ENCODE results near the gene POMT1.
A peak's percentile ranks its signal among the peaks of the same experiment; 100 is the strongest.
"Not testable (repeated sequence)": the region's sequence is repeated elsewhere in the genome, so short reads cannot be mapped to it uniquely, and the experiment has no call there.

POMT1 gene

GRCh38 chr9:131502781-131503625, at the start of gene POMT1:
TSS of gene POMT1 (plus strand) at chr9:131502918. CDS start at chr9:131504219, 1,301 bp downstream.
- peak; percentile 44 for DNase-seq

- no peak for DNase-seq
Observed at GRCh38 chr9:131454028-131454427, 48.7 kb upstream of the POMT1 start.

DNA sequence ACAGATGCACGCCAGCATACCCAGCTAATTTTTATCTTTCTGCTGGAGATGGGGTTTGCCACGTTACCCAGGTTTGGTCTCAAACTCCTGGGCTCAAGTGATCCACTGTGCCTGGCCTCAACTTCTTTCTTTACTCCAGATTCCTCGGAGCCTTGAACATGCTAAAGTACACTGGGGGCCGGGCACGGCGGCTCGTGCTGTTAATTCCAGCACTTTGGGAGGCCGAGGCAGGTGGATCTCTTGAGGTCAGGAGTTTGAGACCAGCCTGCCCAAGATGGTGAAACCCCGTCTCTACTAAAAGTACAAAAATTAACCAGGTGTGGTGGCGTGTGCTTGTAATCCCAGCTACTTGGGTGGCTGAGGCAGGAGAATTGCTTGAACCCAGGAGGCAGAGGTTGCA, 47.1 kb upstream of the POMT1 start:
- not testable (repeated sequence) for DNase-seq

DNA sequence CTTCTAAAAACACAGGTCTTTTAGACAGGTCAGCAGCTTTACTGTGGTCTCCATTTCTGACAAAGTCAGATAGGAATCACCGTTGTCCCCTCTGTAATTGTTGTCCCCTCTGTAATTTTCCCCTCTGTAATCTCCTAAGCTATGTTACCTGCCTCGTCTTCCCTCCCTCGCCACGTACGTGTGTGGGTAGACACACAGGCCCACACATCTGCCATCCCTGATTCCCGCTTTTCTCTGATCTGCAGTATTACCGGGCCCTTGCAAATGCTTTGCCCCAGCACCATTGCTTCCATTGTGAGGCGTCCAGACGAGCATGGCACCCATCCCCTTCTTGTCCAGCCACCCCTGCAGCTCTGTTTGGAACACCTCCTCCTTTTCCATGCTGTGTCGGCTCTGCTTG, 45.0 kb upstream of the POMT1 start:
- no peak for DNase-seq

GRCh38 chr9:131459056-131459455, 43.7 kb upstream of the POMT1 start:
- DNase-seq, result no peak

DNA sequence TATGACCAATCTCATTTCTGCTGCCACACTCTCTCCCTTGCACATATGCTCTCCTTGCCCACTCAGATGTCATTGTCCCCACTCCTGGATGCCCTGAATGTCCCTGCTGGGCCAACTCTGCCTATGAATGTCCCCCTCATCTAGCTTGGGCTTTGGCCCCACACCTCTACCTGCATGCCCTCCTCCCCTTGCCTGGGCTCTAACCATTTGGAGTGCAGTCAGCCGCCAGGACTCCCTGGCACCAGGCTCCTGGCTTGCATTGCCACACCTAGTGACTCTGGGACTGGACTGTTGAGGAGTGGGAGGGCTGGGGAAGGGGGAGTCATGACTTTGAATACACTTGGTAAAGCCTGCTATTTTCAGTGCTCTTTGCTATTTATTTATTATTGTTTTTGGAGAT, 41.6 kb upstream of the POMT1 start:
- no peak for DNase-seq

- DNase-seq, result no peak
Observed at GRCh38 chr9:131464354-131465000, 38.2 kb upstream of the POMT1 start.

DNA sequence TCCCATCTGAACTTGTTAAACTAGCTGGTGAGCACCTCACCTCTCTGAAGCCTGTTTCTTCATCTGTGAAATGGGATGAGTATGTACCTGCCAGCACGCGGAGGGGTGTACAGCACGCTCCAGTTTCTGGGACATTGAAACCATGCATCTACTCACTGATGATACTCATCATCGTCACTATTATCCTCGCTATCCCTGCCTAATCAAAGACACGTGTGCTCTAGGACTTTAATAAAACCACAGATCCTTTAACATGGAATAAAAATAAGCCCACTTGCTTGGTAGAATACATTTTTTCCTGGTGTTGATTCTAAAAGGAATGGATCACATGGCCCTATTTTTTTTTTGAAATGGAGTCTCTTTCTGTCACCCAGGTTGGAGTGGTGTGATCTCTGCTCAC, 37.3 kb upstream of the POMT1 start:
- DNase-seq, result no peak

DNA sequence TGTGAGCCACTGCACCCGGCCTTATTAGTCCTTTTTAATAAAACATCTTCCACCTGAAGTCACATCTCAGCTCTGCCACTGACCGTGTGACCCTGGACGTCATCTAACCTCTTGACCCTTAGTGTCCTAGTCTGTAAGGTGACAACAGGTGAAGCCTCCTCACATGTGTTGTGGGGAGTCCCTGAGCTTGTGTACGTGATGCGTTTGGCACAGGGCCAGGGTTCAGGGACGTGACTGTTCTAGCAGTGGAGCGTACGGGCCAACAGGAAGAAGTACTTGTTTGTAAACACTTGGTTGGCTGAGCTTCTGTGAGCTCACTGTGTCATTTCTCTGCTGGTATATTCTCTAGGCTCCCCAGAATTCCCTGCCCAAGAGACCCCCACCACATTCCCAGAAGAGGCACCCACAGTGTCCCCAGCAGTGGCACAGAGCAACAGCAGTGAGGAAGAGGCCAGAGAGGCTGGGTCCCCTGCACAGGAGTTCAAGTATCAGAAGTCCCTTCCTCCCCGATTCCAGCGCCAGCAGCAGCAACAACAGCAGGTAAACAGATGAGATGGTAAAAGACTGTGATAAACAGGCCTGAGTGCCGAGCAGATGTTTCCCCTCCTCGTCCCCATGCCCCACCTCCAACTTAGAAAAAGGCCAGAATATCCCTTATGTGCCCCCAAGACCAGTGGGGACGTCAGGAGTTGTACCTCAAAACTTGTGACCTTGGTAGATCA, 35.3 kb upstream of the POMT1 start:
- no peak for DNase-seq

DNA sequence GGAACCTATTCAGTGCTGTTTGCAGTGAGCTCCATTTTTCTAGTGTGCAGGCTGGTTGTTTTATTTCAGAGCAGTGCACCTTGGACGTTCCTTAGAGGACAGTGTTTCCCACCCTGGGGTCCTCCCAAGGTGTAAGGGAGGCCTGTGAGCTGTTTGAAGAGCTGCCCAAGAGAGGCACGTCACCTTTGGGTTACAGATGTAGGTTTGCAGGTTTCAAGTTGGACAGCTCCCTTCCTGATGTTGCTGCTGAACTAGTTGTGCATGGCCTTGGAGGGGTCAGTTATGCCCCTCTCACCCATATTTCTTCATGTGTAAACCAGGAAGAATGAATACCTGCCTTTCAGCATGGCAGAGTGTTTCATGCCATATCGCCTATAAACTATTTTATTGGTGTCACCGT, 34.7 kb upstream of the POMT1 start:
- no peak for DNase-seq

GRCh38 chr9:131469356-131469755, 33.4 kb upstream of the POMT1 start:
- DNase-seq, result no peak

- no peak for DNase-seq
Observed at GRCh38 chr9:131469951-131470350, 32.8 kb upstream of the POMT1 start.

DNA sequence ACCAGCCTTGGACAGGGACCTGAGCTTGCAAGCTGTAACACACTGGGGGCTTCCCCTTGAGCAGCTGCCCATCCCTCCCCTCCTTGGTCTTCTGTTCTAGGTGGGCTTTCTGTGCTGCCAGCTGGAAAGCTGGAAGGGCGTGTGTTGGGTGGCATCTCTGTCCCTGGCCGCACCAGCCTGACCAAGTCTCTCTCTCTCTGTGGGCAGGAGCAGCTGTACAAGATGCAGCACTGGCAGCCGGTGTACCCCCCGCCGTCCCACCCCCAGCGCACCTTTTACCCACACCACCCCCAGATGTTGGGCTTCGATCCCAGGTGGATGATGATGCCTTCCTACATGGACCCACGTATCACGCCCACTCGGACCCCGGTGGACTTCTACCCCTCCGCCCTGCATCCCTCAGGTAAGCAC, 32.1 kb upstream of the POMT1 start:
- DNase-seq, result no peak

DNA sequence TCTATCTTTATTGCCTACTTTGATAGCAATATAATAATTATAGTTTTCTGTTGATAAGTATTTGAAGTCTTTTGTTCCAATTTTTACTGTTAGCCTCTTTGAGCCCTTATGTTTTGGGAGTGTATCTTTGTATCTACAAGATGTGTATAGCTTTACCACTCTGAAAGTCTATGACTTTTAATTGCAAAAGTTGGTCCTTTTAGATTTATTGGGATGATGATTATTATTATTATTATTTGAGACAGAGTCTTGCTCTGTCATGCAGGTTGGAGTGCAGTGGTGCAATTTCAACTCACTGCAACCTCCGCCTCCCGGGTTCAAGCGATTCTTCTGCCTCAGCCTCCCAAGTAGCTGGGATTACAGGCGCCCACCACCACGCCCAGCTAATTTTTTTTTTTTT, 30.6 kb upstream of the POMT1 start:
- not testable (repeated sequence) for DNase-seq

- no peak for DNase-seq
Observed at GRCh38 chr9:131473198-131473885, 29.4 kb upstream of the POMT1 start.

GRCh38 chr9:131473891-131474290, 28.8 kb upstream of the POMT1 start:
- DNase-seq, result no peak

GRCh38 chr9:131474711-131475110, 28.0 kb upstream of the POMT1 start:
- no peak for DNase-seq

GRCh38 chr9:131475111-131475955, 27.4 kb upstream of the POMT1 start:
- no peak for DNase-seq

GRCh38 chr9:131475956-131476776, 26.6 kb upstream of the POMT1 start:
- peak; percentile 67 for DNase-seq

GRCh38 chr9:131476777-131477345, 25.9 kb upstream of the POMT1 start:
- DNase-seq, result no peak

- DNase-seq, result no peak
Observed at GRCh38 chr9:131477367-131477766, 25.4 kb upstream of the POMT1 start.
